ENCODE data around the gene KCNK13. TPM values are rescaled to one million over a fixed set of nuclear protein-coding genes. Genes with fewer than 3 reads are reported as not detected.

The KCNK13 gene
- total and polyA plus RNA-seq, 2 of the 4 experiments (the other 2 are of a cell fraction), result not detected

DNA sequence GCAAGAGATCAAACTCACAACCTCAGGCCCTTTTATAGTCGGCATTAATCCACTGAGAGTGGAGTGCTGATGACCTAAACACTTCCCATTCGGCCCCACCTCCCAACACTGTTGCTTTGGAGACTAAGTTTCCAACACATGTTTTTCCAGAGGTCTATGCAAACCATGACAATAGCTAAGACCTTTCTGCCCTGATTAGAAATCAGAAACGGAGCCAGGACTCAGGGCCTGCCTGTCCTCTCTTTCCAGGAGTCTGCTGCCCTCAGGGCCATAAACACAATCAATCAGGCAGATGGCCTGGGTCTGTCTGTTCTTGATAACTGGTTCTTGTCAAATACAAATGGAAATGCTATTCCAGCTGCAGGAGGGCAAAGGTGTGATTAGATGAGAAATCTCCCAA, 97.4 kb downstream of the KCNK13 start:
- Histone ChIP-seq H3K27ac (ENCODE audit: insufficient read depth, low read length) (no peak overlapping the region), H2BK15ac (ENCODE audit: low read depth, low read length) (no peak overlapping the region), H3K18ac (ENCODE audit: low read depth, low read length) (no peak overlapping the region), H3K14ac (replicated peaks; ENCODE audit: low read depth, low read length) (no peak overlapping the region), H3K4me1 (ENCODE audit: control insufficient read depth, insufficient read depth, low read length) (no peaks in the 10 kb centered on the region), H3K4me3 (ENCODE audit: insufficient read depth, low read depth, low read length) (no peak overlapping the region), H3K27me3 (ENCODE audit: control insufficient read depth, insufficient read depth, low read length) (peaks cover 14% of the 10 kb centered on the region), H3K4me2 (ENCODE audit: low read depth, low read length) (no peak overlapping the region), H3K36me3 (ENCODE audit: control insufficient read depth, insufficient read depth, low read length) (no peaks in the 10 kb centered on the region), H3K9me3 (ENCODE audit: control insufficient read depth, insufficient read depth, low read length) (no peaks in the 10 kb centered on the region), H3K79me1 (ENCODE audit: low read depth in 1 of 2, low read length in 2 of 2) (no peaks in the 10 kb centered on the region), H4K5ac (ENCODE audit: low read depth, low read length) (no peak overlapping the region), H3K56ac (ENCODE audit: extremely low read depth, insufficient read depth, low read length) (no peak overlapping the region), H2BK20ac (ENCODE audit: low read depth, low read length) (no peak overlapping the region), H2BK120ac (ENCODE audit: low read depth, low read length) (no peak overlapping the region), H3K9ac (ENCODE audit: low read depth, low read length) (no peak overlapping the region), H3K9me1 (ENCODE audit: insufficient read depth, low read length) (no peaks in the 10 kb centered on the region), H4K91ac (ENCODE audit: insufficient read depth, low read depth, low read length) (no peak overlapping the region), H2BK5ac (ENCODE audit: low read depth, low read length, poor library complexity, severe bottlenecking) (no peak overlapping the region), H2AK5ac (ENCODE audit: low read depth, low read length) (no peak overlapping the region), H4K20me1 (ENCODE audit: insufficient read depth, low read length) (no peaks in the 10 kb centered on the region), H3K4ac (ENCODE audit: low read depth, low read length) (no peak overlapping the region), H4K8ac (ENCODE audit: low read depth in 2 of 2, low read length in 2 of 2) (no peak overlapping the region), H2AK9ac (replicated peaks; ENCODE audit: low read depth, low read length, poor library complexity) (no peak overlapping the region), H2AFZ (replicated peaks; ENCODE audit: low read length, poor library complexity) (no peak overlapping the region), H3K23ac (ENCODE audit: low read depth, low read length) (no peak overlapping the region)
- in situ Hi-C loops (cut with MboI; ENCODE audit: low sequenced_read_pairs) (no loop called here), dilution Hi-C loops (cut with HindIII; ENCODE audit: low sequenced_read_pairs, unreplicated experiment) (no loop called here), intact Hi-C loops (cut with micrococcal nuclease) (no loop called here)
- ChIA-PET CTCF (no interaction called here), POLR2A (ENCODE audit: unreplicated experiment) (no interaction called here)
- TF ChIP-seq SMC3 (IDR thresholded peaks at IDR 0.05; ENCODE audit: low read depth, low read length) (no peak), FOS (IDR thresholded peaks at IDR 0.05; ENCODE audit: low read depth, low read length) (no peak), CHD1 (IDR thresholded peaks at IDR 0.05; ENCODE audit: low read depth, low read length) (no peak)
- ATAC-seq (ENCODE audit: low read depth) (no peak), DNase-seq (no peak)
- WGBS, 2 experiments (ENCODE audit: extremely low coverage in 2 of 2, insufficient read length in 1 of 2), result 20% methylated on average over 1 of the region's 3 CpGs; no CpG with 5 or more reads in 1 of the 2 experiments
- BruUV-seq (replicated peaks), result no TSS peak
